HG03558 (cell line): ENCODE data around the gene RFX1.

Experiments used
- ATAC-seq: cut with Tn5 transposase; IDR thresholded peaks from one replicate; pipeline ENCODE4 v1.9.1; 2021; ENCODE audit warnings: moderate number of reproducible peaks; ENCODE audit not compliant: unreplicated experiment; ENCODE audit errors: extremely low read depth

RFX1 gene

DNA sequence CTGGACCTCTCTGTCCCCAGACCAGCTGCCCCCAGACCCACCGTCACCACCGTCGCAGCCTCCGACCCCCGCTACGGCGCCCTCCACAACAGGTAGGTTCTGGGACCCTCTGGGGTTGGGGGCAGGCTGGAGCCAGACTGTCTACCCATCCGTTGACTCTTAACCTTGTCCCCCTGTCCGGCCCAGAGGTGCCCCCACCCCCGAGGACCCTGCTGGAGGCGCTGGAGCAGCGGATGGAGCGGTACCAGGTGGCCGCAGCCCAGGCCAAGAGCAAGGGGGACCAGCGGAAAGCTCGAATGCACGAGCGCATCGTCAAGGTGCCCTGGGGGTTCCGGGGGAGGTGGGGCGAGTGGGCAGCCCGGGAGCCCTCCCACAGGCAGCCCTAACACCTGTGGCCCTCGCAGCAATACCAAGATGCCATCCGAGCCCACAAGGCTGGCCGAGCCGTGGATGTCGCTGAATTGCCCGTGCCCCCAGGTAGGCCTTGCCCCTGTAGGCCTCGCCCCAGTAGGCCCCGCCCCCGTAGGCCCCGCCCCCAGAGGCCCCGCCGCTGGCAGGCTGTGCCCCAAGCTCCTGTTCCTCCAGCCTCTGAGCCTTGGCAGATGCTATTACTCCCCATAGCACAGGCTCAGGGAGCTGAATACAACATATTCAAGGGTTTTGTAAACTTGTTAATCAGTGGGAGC, 87.3 kb downstream of the RFX1 start:
- ATAC-seq: no peak

DNA sequence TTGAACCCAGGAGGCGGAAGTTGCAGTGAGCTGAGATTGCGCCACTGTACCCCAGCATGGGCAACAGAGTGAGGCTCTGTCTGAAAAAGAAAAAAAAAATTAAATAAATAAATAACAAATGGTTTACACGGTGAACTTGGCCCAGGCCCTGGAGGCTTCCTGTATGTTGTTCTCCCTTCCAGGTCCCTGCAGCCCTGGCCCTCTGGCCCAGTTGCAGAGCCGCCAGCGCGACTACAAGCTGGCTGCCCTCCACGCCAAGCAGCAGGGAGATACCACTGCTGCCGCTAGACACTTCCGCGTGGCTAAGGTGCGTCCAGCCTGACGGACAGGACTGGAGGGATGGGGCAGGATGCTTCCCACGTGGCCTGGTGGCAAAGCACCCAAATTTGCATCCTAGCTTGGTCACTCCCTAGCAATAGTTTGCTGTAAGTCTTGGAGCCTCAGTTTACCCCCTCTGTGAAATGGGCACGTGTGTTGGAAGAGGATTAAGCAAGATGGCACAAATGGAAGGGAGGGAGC, 88.2 kb downstream of the RFX1 start:
- ATAC-seq: no peak

DNA sequence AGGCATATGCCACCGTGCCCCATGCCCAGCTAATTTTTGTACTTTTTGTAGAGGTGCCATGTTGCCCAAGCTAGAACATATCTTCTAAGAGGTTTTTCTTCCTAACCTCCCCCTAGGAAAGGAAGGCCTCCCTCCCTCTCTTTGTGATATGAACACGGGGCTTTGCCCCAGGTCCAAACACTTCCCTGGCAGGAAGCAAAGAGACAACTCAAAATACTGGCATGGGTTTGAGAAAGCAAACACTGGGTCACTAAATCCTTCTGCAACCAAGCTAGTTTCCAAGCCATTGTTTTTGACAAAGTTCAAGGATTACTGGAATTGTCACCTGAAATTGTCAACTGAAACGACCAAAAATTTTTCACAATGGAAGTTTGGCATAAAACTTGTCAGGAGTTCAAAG, 91.3 kb downstream of the RFX1 start:
- ATAC-seq: no peak

DNA sequence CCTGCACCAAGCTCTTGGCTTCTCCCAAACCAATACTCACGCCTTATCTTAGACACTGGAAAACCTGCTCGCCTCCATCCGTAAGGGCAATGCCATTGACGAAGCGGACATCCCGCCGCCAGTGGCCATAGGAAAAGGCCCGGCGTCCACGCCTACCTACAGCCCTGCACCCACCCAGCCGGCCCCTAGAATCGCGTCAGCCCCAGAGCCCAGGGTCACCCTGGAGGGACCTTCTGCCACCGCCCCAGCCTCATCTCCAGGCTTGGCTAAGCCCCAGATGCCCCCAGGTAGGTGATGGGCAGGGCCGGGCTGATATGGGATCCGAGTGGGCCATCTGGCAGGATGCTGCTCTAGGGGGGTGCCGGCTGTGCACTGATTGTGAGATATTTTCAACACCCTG, 92.8 kb downstream of the RFX1 start:
- no peak for ATAC-seq
